Uterus (tissue), 4 donors: ENCODE measurements around the gene TARBP2. TPM values are rescaled to one million over a fixed set of nuclear protein-coding genes. Genes with fewer than 3 reads are reported as not detected.

Experiments used
- DNase-seq, 2 donors: peaks; one replicate each; pipeline ENCODE4 v3.0.0-alpha.2; 2019 to 2020
- H3K27ac ChIP-seq, 2 donors: fragments of 200-600 bp; sonication (generic); 1 replicate in 1 of 2; 2 replicates in 1 of 2; pipeline ENCODE4 v1.5.1; 2016 to 2018
- H3K27me3 ChIP-seq, 2 donors: fragments of 200-600 bp; sonication (generic); one replicate each; pipeline ENCODE4 v1.5.1; 2018 to 2019; ENCODE audit warnings: control low read depth in 1 of 2
- H3K36me3 ChIP-seq, 2 donors: fragments of 200-600 bp; sonication (generic); one replicate each; pipeline ENCODE4 v1.5.1; 2019; ENCODE audit warnings: control low read depth in 1 of 2
- H3K4me1 ChIP-seq, 2 donors: fragments of 200-600 bp; sonication (generic); one replicate each; pipeline ENCODE4 v1.5.1; 2018 to 2019; ENCODE audit warnings: control low read depth in 1 of 2
- H3K4me3 ChIP-seq, 2 donors: fragments of 200-600 bp; sonication (generic); 1 replicate in 1 of 2; 2 replicates in 1 of 2; pipeline ENCODE4 v1.5.1; 2018 to 2019; ENCODE audit warnings: mild to moderate bottlenecking in 1 of 2
- H3K9me3 ChIP-seq, 2 donors: fragments of 200-600 bp; sonication (generic); one replicate each; pipeline ENCODE4 v1.5.1; 2019; ENCODE audit warnings: control low read depth in 1 of 2
- POLR2A ChIP-seq, 2 donors: fragments of 450-650 bp; IDR thresholded peaks; one replicate each; pipeline ENCODE4 v1.6.1; 2016; ENCODE audit warnings: antibody characterized with exemption in 2 of 2, mild to moderate bottlenecking in 1 of 2, moderate library complexity in 1 of 2
- intact Hi-C: fragments of 100-400 bp; cut with DNase I; formaldehyde crosslinking; loops from one replicate; pipeline ENCODE4 v1.15.1; 2023; ENCODE audit warnings: low total_unique reads
- total RNA-seq, 4 donors: library from RNA; depleted of rRNA in 3 of 4; stranded (reverse); fragments of >200 nt in 3 of 4; gene quantifications; one replicate each; pipeline versions ENCODE4 v1.1.0 to v1.2.4, GENCODE V29; 2014 to 2023
- TF ChIP-seq, protein P1 (sequence below), 4 experiments: fragments of 200-600 bp in 2 of 4; fragments of 450-650 bp in 2 of 4; sonication (generic) in 2 of 4; IDR thresholded peaks; one replicate each; pipeline ENCODE4 v1.5.1; 2016 to 2019; ENCODE audit warnings: antibody characterized with exemption in 4 of 4, mild to moderate bottlenecking in 2 of 4, moderate library complexity in 1 of 4
- donor health status: DM: yes; HTN: yes; CAD: no.

The TARBP2 gene
- total RNA-seq, 4 donors from 2014 or later, result 6.7 to 33.2 (median 19.0) TPM

DNA sequence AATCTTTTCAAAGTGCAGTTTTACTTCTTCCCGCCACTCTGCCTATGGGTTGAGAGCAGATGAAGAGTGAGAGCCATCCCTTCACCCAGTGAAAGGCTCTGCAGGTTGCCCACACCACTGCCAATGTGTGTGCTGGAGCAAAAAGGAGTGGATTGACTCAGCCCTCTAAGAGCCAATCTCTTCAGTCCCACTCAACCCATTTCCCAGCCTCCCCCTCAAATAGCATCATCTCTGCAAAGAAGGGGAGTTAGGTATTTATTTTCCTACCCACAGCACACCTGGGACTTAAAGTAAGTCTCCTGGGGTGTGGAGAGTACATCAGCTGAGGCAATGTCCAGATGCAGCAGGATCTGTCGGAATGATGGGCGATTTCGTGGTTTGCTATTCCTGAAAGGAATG is 17.1 kb upstream of the TARBP2 start:
- no peaks in the 10 kb centered on the region for H3K36me3 ChIP-seq

GRCh38 chr12:53484686-53485575 is 16.2 kb upstream of the TARBP2 start:
- DNase-seq, result no peak
- H3K4me3 ChIP-seq, result no peak overlapping the region

More for the DNA sequence above, 17.1 kb upstream of the TARBP2 start:
- intact Hi-C loops, result no loop called here
- Histone ChIP-seq H3K9me3 (no peaks in the 10 kb centered on the region), H3K4me1 (peaks cover 0 to 4% of the 10 kb centered on the region in 2 donors), H3K4me3 (no peak overlapping the region), H3K27ac (no peak overlapping the region), H3K27me3 (no peaks in the 10 kb centered on the region)
- no peak for DNase-seq
- TF ChIP-seq, protein P1, sequence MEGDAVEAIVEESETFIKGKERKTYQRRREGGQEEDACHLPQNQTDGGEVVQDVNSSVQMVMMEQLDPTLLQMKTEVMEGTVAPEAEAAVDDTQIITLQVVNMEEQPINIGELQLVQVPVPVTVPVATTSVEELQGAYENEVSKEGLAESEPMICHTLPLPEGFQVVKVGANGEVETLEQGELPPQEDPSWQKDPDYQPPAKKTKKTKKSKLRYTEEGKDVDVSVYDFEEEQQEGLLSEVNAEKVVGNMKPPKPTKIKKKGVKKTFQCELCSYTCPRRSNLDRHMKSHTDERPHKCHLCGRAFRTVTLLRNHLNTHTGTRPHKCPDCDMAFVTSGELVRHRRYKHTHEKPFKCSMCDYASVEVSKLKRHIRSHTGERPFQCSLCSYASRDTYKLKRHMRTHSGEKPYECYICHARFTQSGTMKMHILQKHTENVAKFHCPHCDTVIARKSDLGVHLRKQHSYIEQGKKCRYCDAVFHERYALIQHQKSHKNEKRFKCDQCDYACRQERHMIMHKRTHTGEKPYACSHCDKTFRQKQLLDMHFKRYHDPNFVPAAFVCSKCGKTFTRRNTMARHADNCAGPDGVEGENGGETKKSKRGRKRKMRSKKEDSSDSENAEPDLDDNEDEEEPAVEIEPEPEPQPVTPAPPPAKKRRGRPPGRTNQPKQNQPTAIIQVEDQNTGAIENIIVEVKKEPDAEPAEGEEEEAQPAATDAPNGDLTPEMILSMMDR (IDR thresholded peaks at IDR 0.05), result no peak
- no peak for TF ChIP-seq POLR2A (IDR thresholded peaks at IDR 0.05)

GRCh38 chr12:53485955-53486735 is 14.9 kb upstream of the TARBP2 start:
- no peak overlapping the region for H3K27ac ChIP-seq
- intact Hi-C loops, result no loop called here
- no peaks in the 10 kb centered on the region for H3K36me3 ChIP-seq
- no peaks in the 10 kb centered on the region for H3K9me3 ChIP-seq
- no peak overlapping the region for H3K4me3 ChIP-seq
- TF ChIP-seq, protein P1 (IDR thresholded peaks at IDR 0.05), result no peak
- TF ChIP-seq POLR2A (IDR thresholded peaks at IDR 0.05), result no peak
- H3K4me1 ChIP-seq, result no peaks in the 10 kb centered on the region
- no peaks in the 10 kb centered on the region for H3K27me3 ChIP-seq
- DNase-seq, result peak in 1 of 2 donors; percentile 24

More at GRCh38 chr12:53484686-53485575, 16.2 kb upstream of the TARBP2 start:
- TF ChIP-seq POLR2A (IDR thresholded peaks at IDR 0.05), result no peak
- TF ChIP-seq, protein P1 (IDR thresholded peaks at IDR 0.05), result no peak
- Histone ChIP-seq H3K27me3 (no peaks in the 10 kb centered on the region), H3K27ac (no peak overlapping the region), H3K9me3 (no peaks in the 10 kb centered on the region), H3K36me3 (no peaks in the 10 kb centered on the region), H3K4me1 (peaks cover 0 to 4% of the 10 kb centered on the region in 2 donors)
- intact Hi-C loops, result no loop called here

DNA sequence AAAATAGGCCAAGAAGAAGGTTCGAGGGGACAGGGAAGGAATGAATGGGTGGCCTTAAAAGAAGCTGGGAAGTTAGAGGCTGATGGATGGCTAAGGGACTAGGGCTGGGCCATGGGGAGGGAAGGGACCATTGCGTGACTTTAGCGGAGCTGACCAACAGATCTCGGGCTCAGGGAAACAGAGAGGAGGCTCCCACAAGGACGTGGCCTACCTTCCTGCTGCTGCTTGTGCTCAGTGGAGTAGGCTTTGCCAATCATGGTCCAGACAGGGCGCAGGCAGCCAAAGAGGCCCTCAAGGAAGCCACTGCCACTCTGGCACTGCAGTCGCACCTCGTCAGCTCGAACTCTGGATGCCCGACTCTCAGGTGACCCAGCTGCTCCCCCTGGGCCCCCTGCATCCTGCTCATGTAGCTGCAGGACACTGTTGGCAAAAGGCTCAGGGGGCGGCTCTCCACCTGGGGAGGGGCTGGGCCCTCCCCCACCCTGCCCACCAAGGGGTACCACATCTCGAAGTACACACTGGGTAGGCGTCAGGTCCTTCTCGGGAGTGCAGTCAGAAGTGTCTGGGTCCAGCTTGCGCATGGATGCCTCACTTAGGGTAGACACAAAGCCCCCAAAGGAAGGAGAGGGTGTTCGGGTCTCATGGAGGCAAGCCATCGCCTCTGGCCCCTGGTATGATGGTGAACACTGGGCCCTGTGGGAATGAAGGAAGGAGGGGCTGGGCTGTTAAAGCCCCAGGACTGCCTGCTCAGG is 14.2 kb upstream of the TARBP2 start:
- intact Hi-C loops, result no loop called here
- no peaks in the 10 kb centered on the region for H3K36me3 ChIP-seq
- H3K27ac ChIP-seq, result no peak overlapping the region

More for the DNA sequence above, 14.2 kb upstream of the TARBP2 start:
- no peaks in the 10 kb centered on the region for H3K9me3 ChIP-seq
- no peak overlapping the region for H3K4me3 ChIP-seq
- no peak for TF ChIP-seq POLR2A (IDR thresholded peaks at IDR 0.05)
- TF ChIP-seq, protein P1 (IDR thresholded peaks at IDR 0.05), result no peak
- no peaks in the 10 kb centered on the region for H3K4me1 ChIP-seq
- DNase-seq, result peak in 1 of 2 donors; percentile 17
- H3K27me3 ChIP-seq, result no peaks in the 10 kb centered on the region
